GM18873 (cell line): ENCODE measurements around the gene TPM3.

ENCODE experiments used
- ATAC-seq: cut with Tn5 transposase; IDR thresholded peaks from one replicate; pipeline ENCODE4 v1.9.1; 2021; ENCODE audit warnings: mild to moderate bottlenecking, moderate library complexity, moderate number of reproducible peaks; ENCODE audit not compliant: unreplicated experiment, low FRiP score

The TPM3 gene

DNA sequence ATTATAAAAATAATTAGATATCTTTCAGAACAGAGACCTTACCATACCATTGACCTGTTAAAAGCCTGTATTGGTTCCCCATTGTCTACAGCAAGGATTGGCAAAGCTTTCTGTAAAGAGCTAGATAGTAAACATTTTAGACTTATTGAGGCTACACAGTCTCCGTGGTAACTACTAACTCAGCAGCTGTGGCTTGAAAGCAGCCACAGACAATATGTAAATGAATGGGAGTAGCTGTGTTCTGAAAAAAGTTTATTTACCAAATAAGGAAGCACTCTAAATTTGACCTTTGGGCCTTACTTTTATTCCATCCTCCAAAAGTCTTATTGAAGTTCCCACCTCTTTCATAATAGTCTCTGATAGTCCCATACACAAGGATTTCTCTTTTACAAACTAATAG, 76.7 kb downstream of the TPM3 start:
- no peak for ATAC-seq
